ENCODE results near the gene JAML. TPM values are rescaled to one million over a fixed set of nuclear protein-coding genes. Genes with fewer than 3 reads are reported as not detected.

The JAML gene
- total RNA-seq, 1 donor from 2014 or later: 2.5 TPM

- H3K36me3 ChIP-seq (ENCODE audit: control insufficient read depth, insufficient read depth, low read length): no peaks in the 10 kb centered on the region
- no peak for DNase-seq (ENCODE audit: low read depth)
- peaks cover 25% of the 10 kb centered on the region for H3K27me3 ChIP-seq (ENCODE audit: control insufficient read depth, insufficient read depth, low read length)
- H3K4me3 ChIP-seq (ENCODE audit: low read depth, low read length): no peak overlapping the region
- TF ChIP-seq, protein P1, sequence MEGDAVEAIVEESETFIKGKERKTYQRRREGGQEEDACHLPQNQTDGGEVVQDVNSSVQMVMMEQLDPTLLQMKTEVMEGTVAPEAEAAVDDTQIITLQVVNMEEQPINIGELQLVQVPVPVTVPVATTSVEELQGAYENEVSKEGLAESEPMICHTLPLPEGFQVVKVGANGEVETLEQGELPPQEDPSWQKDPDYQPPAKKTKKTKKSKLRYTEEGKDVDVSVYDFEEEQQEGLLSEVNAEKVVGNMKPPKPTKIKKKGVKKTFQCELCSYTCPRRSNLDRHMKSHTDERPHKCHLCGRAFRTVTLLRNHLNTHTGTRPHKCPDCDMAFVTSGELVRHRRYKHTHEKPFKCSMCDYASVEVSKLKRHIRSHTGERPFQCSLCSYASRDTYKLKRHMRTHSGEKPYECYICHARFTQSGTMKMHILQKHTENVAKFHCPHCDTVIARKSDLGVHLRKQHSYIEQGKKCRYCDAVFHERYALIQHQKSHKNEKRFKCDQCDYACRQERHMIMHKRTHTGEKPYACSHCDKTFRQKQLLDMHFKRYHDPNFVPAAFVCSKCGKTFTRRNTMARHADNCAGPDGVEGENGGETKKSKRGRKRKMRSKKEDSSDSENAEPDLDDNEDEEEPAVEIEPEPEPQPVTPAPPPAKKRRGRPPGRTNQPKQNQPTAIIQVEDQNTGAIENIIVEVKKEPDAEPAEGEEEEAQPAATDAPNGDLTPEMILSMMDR (IDR thresholded peaks at IDR 0.05; ENCODE audit: insufficient read depth, low read length, poor library complexity, severe bottlenecking): no peak
These were observed 54.6 kb downstream of the JAML start for GRCh38 chr11:118170231-118170630.

DNA sequence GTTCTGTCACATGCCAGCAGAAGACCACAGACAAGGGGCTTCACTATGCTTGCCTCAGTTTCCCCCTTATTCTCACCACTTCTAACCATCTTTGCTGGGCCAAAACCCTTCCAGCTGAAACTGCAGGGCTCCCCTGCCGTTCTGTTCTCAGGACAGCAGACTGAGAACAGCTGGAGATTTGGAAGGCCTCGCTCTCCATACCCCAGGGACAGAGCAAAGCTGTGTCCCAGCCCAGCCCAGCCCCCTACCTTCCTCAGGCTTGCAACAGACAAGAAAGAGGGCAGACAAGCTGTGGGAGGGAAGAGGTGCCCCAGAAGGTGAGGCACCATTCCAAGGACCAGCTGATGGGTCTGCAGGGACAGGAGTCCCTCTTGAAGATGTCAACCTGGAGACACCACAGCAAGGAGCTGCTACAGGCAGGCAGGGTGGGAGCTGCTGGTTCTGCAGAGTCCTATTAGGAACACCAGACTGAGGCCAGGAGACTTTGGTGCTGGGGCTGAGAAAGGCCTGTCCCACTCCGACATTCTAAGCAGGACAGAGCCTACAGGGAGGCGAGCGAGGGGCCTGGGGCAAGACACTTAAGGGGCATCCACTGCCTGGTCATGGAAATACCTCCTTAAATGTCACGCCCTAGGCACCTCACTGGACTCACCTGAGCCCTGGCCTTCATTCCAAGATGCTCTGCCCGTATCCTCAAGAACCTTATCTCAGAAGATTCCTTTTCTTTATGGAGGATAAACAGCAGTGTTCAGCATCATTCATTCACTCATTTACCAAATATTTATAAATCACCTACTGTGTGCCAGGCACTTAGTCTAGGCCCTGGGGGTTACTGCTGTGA, 55.3 kb downstream of the JAML start:
- TF ChIP-seq, protein P1 (IDR thresholded peaks at IDR 0.05; ENCODE audit: insufficient read depth, low read length, poor library complexity, severe bottlenecking): no peak
- Histone ChIP-seq H3K4me3 (ENCODE audit: low read depth, low read length) (no peak overlapping the region), H3K27me3 (ENCODE audit: control insufficient read depth, insufficient read depth, low read length) (peaks cover 25% of the 10 kb centered on the region), H3K36me3 (ENCODE audit: control insufficient read depth, insufficient read depth, low read length) (no peaks in the 10 kb centered on the region)
- DNase-seq (ENCODE audit: low read depth): no peak

DNA sequence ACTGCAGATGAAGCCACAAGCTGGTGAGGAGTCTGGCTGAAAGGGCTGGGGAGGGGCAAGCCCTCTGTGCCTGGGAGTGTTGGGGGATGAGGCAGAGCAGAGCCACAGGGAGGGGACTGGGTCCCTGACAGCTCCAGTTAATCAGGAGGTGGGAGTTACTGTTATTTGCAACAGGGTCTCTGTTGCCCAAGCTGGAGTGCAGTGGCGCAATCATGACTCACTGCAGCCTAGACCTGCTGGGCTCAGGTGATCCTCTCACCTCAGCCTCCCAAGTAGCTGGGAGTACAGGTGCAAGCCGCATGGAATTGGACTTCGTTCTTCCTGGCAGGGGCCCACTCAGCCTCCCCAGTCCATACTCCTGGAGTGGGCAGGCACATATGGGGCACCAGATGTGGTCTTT, 56.1 kb downstream of the JAML start:
- no peak for DNase-seq (ENCODE audit: low read depth)
- H3K27me3 ChIP-seq (ENCODE audit: control insufficient read depth, insufficient read depth, low read length): peaks cover 29% of the 10 kb centered on the region
- H3K4me3 ChIP-seq (ENCODE audit: low read depth, low read length): no peak overlapping the region
- TF ChIP-seq, protein P1 (IDR thresholded peaks at IDR 0.05; ENCODE audit: insufficient read depth, low read length, poor library complexity, severe bottlenecking): no peak
- H3K36me3 ChIP-seq (ENCODE audit: control insufficient read depth, insufficient read depth, low read length): no peaks in the 10 kb centered on the region

GRCh38 chr11:118168316-118168715, 56.5 kb downstream of the JAML start:
- TF ChIP-seq, protein P1 (IDR thresholded peaks at IDR 0.05; ENCODE audit: insufficient read depth, low read length, poor library complexity, severe bottlenecking): no peak
- Histone ChIP-seq H3K27me3 (ENCODE audit: control insufficient read depth, insufficient read depth, low read length) (peaks cover 31% of the 10 kb centered on the region), H3K36me3 (ENCODE audit: control insufficient read depth, insufficient read depth, low read length) (no peaks in the 10 kb centered on the region), H3K4me3 (ENCODE audit: low read depth, low read length) (no peak overlapping the region)
- no peak for DNase-seq (ENCODE audit: low read depth)

DNA sequence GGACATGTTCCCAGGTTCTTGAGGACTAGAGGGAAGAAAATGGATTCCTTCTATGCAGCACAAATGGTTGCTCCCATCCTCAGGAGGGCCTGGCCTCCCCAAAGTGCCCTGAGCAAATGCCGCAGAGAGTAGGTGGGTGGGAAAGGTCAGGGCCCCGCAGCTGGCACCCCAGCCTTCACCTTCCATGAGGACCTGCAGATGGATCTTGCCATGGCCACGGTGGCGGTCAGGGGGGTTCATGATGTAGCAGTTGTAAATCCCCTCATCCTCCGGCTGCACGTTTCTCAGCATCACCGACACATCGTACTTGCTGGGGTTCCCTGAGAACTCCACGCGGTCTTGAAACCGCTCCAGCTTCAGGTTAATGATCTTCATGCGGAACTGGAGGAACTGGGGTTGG, 56.9 kb downstream of the JAML start:
- Histone ChIP-seq H3K27me3 (ENCODE audit: control insufficient read depth, insufficient read depth, low read length) (peaks cover 34% of the 10 kb centered on the region), H3K36me3 (ENCODE audit: control insufficient read depth, insufficient read depth, low read length) (no peaks in the 10 kb centered on the region), H3K4me3 (ENCODE audit: low read depth, low read length) (no peak overlapping the region)
- DNase-seq (ENCODE audit: low read depth): no peak
- TF ChIP-seq, protein P1 (IDR thresholded peaks at IDR 0.05; ENCODE audit: insufficient read depth, low read length, poor library complexity, severe bottlenecking): no peak

DNA sequence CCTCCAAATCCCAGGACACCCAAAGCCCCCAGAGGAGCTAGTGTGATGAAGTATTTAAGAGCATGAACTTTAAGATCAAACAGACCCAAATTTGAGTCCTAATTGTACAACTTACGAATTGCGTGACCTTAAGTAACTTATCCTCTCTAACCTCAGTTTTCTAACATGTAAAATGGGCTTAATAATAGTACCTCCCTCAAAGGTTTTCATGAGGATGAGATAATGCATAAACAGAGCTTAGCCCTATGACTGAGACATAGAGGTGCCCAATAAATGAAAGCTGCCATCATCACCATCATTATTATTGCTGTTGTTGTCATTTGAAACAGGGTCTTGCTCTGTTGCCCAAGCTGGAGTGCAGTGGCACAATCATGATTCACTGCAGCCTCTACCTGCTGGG, 57.6 kb downstream of the JAML start:
- peaks cover 38% of the 10 kb centered on the region for H3K27me3 ChIP-seq (ENCODE audit: control insufficient read depth, insufficient read depth, low read length)

More for the DNA sequence above, 57.6 kb downstream of the JAML start:
- TF ChIP-seq, protein P1 (IDR thresholded peaks at IDR 0.05; ENCODE audit: insufficient read depth, low read length, poor library complexity, severe bottlenecking): no peak
- no peak overlapping the region for H3K4me3 ChIP-seq (ENCODE audit: low read depth, low read length)
- no peaks in the 10 kb centered on the region for H3K36me3 ChIP-seq (ENCODE audit: control insufficient read depth, insufficient read depth, low read length)
- DNase-seq (ENCODE audit: low read depth): no peak

Data from kidney epithelial cell (primary cell).